ENCODE data around the gene FOLR2.
"Not testable (repeated sequence)": the region's sequence is repeated elsewhere in the genome, so short reads cannot be mapped to it uniquely, and the experiment has no call there.

Gene FOLR2

DNA sequence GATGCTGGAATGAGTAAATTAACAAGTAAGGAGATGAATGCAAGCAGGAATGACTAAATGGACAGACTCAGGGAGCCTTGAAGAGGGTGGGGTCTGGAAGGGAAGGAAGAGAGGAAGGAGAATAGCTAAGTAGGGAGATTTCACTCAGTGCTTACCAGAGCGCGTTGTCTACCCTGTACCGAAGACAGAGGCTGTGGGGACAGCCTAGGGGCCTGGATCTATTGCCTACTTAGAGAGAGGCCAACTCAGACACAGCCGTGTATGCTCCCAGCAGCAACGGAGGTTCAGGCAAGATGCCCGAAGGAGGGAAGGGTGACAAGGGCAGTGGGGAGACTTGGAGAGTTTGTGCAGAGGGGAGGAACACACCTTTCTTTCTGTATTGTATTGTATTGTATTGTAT lies at the start of gene FOLR2:
FOLR2 (plus strand) TSS at position 157 of the 400 bp plus-strand sequence. CDS start 1,791 bp downstream, outside the sequence.
- DNase-seq (ENCODE audit: low read depth in 2 of 2), result no peak

GRCh38 chr11:72169046-72169555 lies 47.5 kb upstream of the FOLR2 start:
- DNase-seq (ENCODE audit: low read depth in 2 of 2), result not testable (repeated sequence)

GRCh38 chr11:72169754-72170153 lies 46.8 kb upstream of the FOLR2 start:
- not testable (repeated sequence) for DNase-seq (ENCODE audit: low read depth in 2 of 2)

DNA sequence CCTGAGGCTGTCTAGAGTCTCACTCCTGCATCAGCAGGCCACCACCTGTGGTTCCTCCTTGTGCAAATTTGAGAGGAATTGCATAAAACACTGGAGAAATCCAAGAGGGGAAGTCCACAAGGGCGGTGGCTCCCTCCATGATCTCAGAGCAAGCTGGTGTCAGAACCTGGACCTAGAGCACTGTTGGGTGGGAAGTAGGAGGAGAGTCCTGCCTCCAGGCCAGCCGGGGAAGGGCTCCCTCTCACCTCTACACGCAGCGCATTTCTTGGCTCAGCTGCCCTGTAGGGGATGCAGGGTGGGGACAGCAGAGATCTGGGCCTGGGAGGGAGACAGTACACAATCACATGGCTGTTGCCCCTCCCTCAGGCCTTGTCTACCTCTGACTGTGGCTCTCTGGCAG lies 44.6 kb upstream of the FOLR2 start:
- DNase-seq (ENCODE audit: low read depth in 2 of 2), result not testable (repeated sequence)

GRCh38 chr11:72173291-72173690 lies 43.3 kb upstream of the FOLR2 start:
- no peak for DNase-seq (ENCODE audit: low read depth in 2 of 2)

- DNase-seq (ENCODE audit: low read depth in 2 of 2), result no peak
Measured at GRCh38 chr11:72174302-72175070, 42.1 kb upstream of the FOLR2 start.

DNA sequence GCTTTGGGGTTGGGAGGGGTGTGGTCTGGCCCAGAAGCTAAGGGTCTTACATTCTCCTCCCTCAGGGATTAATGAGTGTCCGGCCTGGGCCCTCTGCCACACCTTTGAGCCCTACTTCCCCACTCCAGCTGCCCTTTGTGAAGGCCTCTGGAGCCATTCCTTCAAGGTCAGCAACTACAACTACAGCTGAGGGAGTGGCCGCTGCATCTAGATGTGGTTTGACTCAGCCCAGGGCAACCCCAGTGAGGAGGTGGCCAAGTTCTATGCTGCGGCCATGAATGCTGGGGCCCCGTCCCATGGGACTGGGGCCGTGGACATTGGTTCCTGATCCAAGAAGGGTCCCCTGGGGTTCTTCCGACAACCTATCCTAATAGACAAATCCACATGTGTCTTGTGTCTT lies 38.9 kb upstream of the FOLR2 start:
- no peak for DNase-seq (ENCODE audit: low read depth in 2 of 2)

DNA sequence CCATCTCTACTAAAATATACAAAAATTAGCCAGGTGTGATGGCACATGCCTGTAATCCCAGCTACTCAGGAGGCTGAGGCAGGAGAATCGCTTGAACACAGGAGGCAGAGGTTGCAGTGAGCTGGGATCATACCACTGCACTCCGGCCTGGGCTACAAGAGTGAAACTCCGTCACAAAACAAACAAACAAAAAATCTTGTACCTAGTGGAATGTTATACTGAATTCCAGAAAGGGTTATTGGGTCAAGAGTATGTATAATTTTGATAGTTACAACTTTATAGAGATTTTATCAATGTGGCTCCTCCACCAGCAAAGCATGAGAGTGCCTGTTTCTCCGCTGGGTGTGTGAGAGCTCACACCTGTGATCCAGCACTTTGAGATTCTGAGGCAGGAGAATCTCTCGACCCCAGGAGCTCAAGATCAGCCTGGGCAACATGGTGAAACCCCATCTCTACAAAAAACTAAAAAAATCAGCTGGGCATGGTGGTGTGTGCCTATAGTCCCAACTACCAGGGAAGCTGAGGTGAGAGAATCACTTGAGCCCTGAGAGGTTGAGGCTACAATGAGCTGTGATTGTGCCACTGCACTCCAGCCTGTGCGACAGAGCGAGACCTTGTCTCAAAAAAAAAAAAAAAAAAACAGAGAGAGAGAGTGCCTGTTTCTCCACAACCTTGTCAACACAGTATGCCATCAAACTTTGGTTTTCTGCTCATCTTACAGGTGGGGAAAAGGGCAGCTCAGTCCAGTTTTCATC lies 37.4 kb upstream of the FOLR2 start:
- no peak for DNase-seq (ENCODE audit: low read depth in 2 of 2)

DNA sequence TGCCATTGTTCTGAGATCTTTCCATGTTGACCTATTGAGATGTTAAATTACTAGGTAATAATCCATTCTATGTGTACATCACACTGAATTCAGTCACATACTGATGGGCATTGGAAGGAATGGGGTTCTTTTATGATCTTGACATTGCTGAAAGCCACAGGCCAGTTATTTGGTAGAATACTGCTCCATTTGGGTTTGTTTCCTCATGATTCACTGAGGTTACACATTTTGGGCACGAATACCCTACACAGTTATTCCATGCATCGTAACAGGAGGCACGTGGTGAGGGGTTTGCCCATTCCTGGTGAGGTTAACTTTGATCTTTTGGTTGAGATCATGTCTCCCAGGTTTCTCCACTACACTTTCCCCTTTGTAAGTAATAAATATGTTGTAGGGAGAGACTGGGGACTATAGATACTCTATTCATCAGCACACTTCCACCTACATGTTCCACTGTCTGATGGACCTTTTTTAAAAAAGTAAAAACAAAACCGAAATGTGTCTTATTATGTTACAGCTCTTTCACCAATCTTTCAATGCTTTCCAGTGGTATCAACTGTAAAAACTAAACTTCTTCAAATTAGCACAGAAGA lies 36.7 kb upstream of the FOLR2 start:
- no peak for DNase-seq (ENCODE audit: low read depth in 2 of 2)

DNA sequence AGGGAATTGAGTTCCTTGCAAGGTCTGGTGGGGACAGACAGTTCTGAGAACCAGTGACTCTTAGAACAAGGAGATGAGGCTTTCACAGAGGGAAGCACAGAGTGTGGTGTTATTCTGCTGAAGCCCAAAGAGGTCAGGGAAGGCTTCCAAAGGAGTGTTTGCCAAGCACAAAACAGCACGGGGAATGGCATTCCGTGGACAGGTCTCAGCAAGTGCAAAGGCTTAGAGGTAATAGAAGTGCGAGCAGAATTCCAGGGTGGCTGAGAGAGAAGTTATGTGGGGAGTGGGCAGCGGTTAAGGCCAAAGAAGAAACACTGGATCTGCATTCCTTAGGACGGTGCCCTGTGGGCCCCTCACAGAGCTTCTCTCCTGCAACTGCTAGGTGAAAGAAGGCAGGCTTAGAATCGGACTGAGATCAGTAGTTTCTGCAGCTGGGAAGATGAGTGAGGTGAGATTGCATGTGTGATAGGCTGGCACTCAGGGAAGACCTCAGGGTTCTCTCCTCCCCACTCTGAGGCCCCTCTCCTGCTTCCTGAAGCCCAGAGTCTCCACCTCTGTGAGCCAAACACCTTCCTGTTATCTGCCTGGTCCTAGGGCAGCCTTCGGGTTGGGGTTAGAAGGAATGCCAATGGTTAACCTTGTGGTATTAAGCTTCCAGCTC lies 35.6 kb upstream of the FOLR2 start:
- not testable (repeated sequence) for DNase-seq (ENCODE audit: low read depth in 2 of 2)

- DNase-seq (ENCODE audit: low read depth in 2 of 2), result not testable (repeated sequence)
Measured at GRCh38 chr11:72181553-72181958, 35.0 kb upstream of the FOLR2 start.

- no peak for DNase-seq (ENCODE audit: low read depth in 2 of 2)
Measured at GRCh38 chr11:72188267-72188666, 28.3 kb upstream of the FOLR2 start.

DNA sequence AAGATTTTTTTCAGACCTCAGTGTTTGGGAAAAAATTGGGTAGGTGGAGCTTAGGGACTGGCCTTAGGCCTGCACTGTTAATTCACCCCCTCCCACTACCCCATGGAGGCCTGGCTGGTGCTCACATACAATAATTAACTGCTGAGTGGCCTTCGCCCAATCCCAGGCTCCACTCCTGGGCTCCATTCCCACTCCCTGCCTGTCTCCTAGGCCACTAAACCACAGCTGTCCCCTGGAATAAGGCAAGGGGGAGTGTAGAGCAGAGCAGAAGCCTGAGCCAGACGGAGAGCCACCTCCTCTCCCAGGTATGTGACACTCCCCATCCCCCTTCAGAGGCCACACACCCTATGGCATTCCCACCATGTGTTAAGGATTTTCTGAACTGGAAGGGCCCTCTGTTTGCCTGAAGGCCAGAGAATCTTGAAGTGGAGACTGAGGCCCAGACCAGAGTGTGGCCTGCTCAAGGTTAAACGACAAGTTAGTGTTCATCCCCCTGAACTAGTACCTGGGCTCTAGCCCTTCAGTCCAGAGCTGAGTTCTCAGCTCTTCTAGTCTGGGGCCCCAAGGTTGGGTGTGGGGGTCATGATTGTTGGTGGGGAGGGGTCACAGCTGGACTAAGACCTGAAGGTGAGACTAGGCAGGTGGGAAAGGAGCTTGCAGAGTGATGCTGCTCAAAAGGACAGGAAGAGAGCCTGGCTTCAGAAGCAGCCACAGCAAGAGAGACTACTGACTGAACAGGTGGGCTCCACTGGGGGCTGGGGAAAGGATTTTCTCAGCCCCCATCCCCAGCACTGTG lies 26.9 kb upstream of the FOLR2 start:
- DNase-seq (ENCODE audit: low read depth in 2 of 2), result no peak

- no peak for DNase-seq (ENCODE audit: low read depth in 2 of 2)
Measured at GRCh38 chr11:72190631-72191071, 25.9 kb upstream of the FOLR2 start.

DNA sequence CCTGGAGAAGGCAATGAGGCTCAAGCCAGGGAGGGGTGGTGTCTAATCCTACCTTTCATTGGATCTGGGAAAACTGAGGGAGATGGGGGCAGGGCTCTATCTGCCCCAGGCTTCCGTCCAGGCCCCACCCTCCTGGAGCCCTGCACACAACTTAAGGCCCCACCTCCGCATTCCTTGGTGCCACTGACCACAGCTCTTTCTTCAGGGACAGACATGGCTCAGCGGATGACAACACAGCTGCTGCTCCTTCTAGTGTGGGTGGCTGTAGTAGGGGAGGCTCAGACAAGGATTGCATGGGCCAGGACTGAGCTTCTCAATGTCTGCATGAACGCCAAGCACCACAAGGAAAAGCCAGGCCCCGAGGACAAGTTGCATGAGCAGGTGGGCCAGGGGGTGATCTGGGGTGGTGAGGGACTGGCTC lies 24.6 kb upstream of the FOLR2 start, which contains the start of gene FOLR1:
FOLR1 (plus strand) TSS at position 180 of the 421 bp plus-strand sequence; CDS start at position 214, 34 bp downstream.
- DNase-seq (ENCODE audit: low read depth in 2 of 2), result no peak

DNA sequence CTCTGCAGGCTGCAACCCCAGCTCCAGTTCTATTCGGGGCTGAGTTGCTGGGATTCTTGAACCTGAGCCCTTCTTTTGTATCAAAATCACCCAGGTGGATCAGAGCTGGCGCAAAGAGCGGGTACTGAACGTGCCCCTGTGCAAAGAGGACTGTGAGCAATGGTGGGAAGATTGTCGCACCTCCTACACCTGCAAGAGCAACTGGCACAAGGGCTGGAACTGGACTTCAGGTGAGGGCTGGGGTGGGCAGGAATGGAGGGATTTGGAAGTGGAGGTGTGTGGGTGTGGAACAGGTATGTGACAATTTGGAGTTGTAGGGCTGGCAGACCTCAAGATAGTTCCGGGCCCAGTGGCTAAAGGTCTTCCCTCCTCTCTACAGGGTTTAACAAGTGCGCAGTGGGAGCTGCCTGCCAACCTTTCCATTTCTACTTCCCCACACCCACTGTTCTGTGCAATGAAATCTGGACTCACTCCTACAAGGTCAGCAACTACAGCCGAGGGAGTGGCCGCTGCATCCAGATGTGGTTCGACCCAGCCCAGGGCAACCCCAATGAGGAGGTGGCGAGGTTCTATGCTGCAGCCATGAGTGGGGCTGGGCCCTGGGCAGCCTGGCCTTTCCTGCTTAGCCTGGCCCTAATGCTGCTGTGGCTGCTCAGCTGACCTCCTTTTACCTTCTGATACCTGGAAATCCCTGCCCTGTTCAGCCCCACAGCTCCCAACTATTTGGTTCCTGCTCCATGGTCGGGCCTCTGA lies 20.9 kb upstream of the FOLR2 start:
- no peak for DNase-seq (ENCODE audit: low read depth in 2 of 2)

- not testable (repeated sequence) for DNase-seq (ENCODE audit: low read depth in 2 of 2)
Measured at GRCh38 chr11:72201445-72201844, 15.1 kb upstream of the FOLR2 start.

DNA sequence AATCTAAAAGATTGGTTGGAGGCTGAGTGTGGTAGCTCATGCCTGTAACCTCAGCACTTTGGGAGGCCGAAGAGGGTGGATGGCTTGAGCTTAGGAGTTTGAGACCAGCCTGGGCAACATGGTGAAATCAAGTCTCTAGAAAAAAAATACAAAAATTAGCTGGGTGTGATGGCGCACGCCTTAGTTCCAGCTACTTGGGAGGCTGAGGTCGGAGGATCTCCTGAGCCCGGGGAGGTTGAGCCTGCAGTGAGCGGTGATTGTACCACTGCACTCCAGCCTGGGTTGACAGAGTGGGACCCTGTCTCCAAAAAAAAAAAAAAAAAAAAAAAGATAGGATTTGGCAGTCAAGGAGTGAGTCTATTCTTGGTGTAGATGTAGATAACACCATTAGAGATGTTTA lies 14.0 kb upstream of the FOLR2 start:
- DNase-seq (ENCODE audit: low read depth in 2 of 2), result no peak

DNA sequence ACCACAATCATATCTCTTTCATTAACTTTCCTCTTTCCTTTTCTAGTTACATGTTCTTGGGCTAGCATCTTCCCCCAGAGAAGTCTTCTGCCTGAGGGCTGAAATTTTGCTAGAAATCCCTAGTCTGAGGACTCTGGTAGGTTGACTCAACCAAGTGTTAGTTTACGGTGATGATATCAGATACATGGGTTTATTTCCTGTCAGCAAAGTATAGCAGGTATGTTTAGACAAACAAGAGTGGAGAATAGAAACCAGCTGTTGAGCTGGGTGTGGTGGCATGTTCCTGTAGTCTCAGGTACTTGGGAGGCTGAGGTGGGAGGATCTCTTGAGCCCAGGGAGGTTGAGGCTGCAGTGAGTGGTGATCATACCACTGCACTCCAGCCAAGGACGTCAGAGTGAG lies 13.4 kb upstream of the FOLR2 start:
- no peak for DNase-seq (ENCODE audit: low read depth in 2 of 2)

DNA sequence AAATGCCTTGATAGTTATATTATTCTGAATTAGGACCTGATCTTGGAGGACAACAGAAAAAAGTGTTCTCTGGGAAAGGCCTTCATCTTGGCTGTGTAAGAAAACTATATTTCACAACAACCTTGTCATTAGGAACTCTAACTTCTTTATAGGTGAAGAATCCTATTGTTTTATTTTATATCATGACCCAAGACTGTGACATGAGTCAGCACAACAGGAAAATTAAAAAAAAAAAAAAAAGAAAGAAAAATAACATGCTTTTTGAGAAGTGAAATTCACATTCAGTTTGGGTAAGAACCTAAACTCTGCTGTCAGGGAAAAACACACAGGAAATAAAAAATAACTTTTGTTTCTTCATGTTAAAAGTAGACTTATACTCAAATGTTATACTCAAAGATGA lies 11.7 kb upstream of the FOLR2 start:
- DNase-seq (ENCODE audit: low read depth in 2 of 2), result no peak

Measured in stimulated activated CD4-positive, alpha-beta T cell treated with anti-CD3 and anti-CD28 coated beads, Interleukin-12 subunit alpha, Interleukin-12 subunit beta, amount 100 ng/mL, for 24 hours (primary cell).